NCI-H1417 (cell line): ENCODE measurements around the gene CD180.

ENCODE experiments used
- DNase-seq, 3 experiments: peaks; one replicate each; lab custom pipeline; 2025; lab: John Stamatoyannopoulos, UW

Gene CD180

DNA sequence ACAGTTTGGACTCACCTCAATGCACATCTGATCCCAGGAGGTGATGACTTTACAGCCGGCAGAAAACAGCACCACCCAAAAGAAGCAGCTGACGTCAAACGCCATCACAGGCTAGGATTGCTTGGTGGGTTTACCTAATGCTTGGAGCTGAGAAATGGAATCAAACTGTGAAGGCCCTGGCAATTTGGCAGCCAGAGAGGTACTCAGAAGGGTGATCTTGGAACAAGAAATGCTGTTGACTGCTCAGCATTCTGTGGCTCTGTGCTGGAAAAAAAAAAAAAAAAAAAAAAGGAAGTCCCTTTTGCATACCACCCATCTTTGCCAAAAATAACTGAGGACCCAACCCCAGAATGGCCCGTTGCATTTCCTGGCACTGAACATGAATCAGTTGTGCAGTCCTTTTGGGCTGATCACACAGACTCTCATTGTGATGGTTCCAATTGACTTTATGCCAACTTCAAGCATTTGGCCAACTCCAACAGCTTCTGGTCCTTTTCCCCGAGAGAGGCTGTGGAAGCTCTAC lies at the start of gene CD180:
CD180 (minus strand) TSS at position 263 of the 523 bp plus-strand sequence; CDS start at position 105, 158 bp downstream.
- no peak for DNase-seq

DNA sequence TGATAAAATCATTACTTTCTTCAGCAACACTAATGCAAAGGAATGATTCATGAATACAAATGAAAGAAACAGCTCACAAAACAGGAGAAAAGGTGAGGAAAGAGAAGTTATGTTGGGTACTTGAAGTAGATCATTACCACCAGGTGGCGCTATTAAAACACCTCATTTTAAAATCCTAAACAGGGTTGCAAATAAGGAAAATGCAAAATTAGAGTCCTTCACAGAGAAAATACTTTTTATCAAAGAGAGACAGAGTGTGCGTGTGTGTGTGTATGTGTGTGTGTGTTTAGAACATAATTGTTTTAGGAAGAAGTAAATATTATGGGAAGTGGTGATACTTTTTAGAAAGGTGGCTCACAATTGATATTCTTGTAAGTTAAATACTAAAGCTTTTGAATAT lies 49.5 kb upstream of the CD180 start:
- peak; percentile 24 to 88 (median 75) for DNase-seq

DNA sequence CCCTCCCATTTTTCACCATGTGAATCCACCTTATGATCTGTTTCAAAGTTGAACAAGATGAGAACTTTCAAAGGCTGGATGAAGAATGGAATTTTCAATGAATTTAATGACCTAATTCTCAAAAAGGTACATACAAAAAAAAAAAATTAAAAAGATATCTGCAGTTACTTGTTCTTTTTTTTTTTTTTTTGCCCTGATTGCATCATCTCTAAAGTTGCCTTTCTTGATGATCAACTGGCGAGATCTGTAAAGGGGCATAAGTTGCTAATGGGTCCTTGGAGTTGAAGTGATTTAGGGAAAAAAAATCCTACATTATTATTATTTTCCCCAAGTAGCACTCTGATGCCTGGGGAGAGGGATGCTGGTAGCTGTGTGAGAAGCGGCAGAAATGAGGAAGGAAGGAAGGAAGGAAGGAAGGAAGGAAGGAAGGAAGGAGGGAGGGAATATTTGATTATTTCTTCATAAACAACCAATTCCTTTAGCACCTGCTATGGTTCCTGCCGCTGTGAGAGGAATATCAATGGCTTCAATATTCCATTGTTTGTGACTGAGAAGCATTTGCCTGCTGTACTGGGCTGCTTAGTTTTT lies 48.8 kb upstream of the CD180 start:
- no peak for DNase-seq

DNA sequence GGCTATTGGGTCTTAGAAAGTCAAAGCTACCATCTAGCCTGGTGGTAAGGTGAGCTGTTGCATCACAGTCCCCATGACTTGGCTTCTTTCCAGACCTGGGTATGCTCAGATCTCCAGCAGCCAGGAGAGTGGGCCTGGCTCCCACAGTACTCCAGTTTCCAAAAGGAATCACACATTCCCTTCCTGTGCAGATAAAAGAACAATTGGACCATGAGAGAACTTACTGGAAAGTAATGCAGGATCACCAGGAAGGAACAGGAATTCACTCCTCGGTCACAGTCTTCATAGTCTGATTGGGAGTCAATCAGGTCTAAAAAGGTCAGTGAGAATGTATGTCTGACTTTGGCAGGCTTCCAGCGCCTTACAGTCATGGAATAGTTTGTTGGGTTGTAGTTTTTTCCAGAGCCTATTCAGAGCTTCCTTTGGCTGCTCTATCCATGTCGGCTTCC lies 47.8 kb upstream of the CD180 start:
- DNase-seq: peak in 2 of 3 experiments; percentile 3 to 51

DNA sequence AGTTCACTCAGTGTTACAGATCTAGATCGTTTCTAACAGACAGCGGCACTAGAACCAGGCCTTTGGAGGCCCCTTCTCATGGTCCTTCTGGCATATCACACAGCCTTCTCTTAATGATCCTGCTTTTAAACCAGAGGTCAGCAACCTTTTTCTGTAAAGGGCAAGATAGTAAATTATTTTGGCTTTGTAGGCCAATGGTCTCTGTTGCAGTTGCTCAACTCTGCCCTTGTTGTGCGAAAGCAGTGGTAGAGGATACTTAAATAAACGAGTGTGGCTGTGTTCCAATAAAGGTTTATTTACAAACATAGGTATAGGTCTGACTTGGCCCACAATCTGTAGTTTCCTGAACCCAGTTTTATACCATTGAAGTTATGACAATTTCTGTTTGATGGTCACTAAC lies 47.3 kb upstream of the CD180 start:
- no peak for DNase-seq

DNA sequence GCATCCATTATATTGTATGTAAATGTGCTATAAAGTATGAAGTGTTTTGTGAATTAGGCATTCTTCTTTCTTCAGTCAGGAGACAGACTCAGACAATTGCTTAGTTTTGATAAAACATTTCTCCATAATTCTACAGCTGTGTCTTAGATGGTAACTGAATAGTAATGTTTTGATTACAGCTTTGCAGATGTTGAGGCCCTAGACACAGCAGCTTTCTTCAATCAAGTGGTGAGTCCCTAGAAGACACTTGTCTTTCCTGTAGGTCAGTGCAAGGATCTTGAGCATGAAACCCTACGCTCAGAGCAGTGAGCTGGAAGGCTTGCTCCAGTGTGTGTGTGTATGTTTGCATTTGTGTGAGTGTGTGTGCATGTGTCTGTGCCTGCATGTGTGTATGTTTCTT lies 46.8 kb upstream of the CD180 start:
- DNase-seq: no peak

DNA sequence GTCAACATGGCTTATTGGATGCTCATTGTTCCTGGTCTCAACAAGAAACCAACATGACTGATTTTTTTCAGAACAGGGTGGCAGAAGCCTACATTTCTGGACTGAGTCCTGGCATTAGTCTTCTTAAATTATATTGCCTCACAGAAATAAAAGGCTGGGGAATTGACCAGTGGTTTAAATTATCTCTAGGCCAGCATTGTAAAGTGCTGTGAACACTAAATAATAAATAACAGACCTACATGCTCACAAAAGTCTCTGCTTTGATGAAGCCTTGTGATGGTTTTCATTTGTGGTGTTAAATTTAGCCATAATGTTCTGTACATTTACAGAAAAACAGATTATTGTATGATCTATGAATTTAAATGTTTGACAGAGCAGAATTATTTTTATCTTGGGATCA lies 44.7 kb upstream of the CD180 start:
- DNase-seq: no peak

DNA sequence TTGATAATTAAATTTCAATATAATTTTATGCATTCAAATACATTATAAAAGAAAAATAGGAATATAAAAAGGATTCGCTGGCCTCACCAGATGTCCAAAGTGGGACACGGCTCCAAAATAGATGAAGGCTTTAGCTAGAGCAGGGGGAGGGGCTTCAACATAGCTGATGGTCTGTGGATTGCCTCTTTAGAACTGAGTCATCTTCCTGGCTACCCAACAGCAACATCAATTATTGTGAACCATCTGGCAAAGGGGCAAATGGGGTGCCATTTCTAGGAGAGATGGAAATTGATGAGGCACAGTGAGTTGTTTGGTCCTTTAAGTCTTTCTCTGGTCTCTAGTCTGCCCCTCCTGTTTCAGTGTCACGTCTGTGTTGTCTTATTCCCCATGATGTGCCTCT lies 44.2 kb upstream of the CD180 start:
- DNase-seq: no peak

DNA sequence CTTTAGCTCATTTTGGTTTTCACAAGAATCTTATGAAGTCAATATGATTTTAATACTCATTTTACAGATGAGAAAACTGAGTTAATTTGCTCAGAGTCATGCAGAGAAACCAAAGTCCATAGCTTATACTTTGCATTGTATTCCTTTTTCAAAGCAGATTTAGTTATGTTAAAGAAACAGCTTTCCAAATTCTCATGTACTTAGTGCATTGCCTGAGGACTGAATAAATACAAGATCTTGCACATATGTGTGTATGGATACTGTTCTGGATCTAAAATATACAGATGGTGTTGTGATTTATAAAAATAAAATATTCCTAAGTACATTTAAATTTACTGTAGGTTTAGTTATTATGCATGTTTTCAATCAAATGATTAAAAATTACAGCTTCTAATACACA lies 43.5 kb upstream of the CD180 start:
- no peak for DNase-seq

DNA sequence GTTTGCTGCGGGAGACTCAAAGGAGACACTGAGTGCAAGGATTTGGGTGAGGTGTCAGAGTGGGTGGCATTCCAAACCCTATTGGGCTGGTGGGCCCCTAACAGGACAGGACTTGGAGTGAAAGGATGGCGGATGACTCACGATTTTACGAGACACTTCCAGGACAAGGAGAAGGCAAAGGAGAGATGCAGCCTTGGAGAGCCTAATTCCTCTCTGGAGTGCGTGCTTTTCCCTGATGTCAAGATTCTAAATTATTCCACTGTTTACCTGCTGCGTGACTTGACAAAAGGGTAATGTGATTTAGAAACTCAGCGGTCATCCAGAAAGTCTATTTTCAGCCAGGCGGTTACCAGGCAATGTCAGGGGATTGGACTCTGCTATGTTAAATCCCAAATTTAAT lies 41.6 kb upstream of the CD180 start:
- DNase-seq: peak in 1 of 3 experiments; percentile 1

DNA sequence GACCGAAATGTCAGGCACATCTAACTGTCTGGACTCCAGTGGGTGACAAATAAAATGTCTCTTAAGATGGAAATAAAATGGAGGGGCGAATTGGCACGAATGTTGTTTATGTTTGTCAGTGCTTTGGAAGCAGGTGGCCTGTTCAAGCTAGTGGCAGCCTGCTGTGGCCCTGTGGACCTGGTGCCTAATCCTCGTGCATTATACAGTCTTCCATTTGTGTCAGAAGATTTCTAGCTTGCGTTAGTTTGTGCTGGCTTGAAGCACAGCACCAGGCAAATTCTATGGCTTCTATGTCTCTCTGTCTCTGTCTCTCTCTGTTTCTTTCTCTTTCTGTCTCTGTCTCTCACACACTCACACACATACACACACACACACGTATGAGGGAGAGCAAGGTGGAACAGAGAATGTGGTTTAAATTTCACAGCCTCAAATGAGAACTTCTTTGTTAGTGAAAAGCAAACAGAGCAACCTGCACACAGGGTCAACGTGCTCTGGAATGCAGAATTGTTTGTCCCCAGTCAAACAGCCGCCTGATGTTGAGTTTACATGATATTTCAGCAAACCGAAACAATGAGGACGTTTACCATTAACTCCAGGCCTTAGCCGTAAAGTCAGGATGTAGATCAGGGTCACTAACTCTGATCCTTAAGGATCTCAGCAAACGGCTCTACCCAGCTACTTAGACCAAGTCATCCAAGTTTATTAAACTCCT lies 39.0 kb upstream of the CD180 start:
- no peak for DNase-seq

DNA sequence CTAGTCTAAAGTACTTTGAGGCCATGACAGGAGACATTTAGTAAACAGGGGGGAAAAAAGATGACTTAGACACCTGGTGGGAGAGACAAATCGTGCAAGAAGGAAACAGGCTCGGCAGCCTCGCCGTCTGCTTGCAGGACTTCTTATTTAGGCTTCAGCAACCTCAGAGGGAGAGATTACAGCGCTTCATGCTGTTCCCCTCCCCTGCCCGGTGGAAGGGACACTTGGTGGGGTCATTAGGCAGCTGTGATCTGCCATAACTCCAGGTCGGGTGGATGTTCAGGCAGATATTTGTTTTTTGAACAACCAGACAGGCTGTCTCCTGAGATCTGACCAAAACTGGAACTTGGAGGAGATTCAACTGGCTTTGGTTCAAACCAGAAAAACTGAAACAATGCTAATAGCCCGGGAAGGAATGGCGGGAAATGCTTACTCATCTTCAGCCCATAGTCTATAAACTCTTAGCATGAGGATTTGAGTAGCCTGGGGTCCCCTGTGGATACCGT lies 38.1 kb upstream of the CD180 start:
- DNase-seq: no peak

DNA sequence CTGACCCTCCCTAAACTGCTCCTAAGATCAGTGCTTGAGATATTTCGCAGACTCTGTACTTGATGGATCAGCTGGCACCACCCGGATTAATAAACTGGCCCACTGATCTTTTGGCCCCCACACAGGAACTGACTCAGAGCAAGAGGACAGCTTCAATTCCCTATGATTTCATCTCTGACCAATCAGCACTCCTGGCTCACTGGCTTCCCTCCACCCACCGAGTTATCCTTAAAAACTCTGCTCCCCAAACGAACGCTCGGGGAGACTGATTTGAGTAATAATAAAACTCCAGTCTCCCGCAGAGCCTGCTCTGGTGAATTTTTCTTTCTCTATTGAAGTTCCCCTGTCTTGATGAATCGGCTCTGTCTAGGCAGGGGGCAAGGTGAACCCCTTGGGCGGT lies 36.5 kb upstream of the CD180 start:
- no peak for DNase-seq

DNA sequence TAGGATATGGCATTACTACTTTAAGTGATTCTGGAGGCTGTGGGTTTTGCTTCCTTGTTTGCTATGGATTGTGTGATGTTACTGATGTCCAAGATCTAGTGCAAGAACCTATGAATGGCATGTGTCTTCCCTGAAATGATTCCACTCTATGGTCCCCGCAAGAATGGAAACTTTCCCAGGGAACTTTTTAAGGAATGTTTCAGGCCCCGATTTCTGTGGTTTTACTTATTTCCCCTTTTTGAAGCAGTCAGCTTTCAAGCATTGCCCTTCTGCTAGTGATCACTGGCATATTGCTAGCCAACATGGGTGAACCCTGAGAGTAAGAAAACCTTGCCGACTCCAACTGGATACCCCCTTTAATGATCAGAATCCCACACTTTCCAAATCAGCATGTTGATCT lies 26.6 kb upstream of the CD180 start:
- DNase-seq: no peak

DNA sequence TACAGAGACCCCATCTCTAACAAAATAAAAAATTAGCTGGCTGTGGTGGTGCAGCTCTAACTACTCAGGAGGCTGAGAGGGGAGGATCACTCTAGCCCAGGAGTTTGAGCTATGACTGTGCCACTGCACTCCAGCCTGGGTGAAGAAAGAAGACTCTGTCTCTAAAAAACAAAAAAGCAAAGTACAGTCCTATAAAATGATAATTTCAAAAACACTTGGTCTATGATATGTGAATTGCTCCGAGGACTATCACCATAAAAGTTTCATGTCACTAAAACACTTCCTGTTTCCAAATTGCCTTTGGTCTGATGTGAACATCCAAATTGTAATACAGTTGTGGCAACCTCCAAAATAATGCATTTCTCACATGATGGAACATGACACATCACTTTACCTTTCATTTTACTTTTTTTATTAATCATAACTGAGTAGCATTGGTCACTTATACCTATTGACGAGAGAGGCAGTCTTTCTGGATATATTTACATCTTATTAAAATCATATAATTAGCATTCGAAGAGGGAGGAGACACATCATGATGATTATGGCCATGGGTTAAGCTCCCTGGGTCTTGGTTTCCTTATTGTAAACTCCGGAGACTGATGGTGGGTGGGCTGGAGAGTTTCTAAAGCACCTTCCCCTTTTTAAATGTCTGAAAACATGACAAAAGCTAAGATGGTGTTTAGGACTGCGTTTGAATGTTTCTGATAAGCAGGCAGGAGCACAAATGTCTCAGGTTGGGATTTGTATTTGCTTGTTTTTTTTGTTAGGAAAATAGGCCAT lies 25.8 kb upstream of the CD180 start:
- no peak for DNase-seq

DNA sequence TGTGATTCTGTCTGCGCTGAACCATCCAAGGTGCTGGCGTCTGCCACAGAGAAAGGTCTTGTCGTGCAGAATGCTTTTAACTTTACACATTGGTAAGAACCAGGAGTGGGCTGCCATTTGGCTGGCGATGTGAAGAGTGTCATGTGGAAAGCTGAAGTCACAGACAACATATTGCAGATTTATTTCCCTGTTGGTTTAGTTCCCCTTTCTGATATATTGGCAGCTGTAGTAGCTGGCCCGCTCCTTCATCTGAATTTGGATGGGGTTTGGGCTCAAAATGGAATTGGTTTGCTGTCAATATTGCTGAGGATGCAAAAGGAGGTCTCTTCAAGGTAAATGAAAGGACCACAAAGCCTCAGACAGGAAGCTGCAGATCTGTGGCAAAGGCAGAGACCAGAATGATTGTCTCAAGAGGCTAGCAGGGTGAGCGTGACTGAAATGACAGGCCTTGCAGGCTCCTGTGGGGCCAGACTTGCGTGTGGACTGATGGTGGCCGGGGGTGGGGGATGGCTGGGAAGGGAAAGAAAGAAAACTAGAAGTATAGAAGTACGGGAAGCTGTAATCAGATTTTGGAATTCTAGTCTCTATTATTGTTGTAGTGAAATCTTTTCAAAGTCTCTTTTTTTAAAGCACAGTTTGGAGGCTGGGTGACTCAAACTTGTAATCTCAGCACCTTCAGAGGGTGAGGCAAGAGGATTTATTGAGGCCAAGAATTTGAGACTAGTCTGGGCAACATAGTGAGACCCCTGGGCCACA lies 25.1 kb upstream of the CD180 start:
- DNase-seq: no peak

DNA sequence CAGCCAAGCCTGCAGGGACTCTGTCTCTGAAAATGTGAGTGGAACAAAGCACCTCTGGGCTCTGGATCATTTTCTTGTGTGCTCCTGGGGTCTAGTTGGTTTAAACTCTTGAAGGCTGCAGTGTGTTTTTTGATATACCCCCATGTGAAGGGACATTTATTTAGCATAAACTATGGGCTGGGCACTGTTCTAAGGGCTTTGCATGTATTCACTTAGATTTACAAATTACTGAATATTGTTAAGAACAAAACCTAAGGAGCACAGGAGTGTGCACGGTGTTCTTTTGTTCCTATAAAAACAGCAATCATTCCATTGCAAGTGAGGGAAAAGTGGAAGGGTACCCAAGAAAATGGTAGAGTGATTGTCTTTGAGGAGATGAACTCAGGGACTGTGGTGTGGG lies 20.0 kb upstream of the CD180 start:
- DNase-seq: no peak

DNA sequence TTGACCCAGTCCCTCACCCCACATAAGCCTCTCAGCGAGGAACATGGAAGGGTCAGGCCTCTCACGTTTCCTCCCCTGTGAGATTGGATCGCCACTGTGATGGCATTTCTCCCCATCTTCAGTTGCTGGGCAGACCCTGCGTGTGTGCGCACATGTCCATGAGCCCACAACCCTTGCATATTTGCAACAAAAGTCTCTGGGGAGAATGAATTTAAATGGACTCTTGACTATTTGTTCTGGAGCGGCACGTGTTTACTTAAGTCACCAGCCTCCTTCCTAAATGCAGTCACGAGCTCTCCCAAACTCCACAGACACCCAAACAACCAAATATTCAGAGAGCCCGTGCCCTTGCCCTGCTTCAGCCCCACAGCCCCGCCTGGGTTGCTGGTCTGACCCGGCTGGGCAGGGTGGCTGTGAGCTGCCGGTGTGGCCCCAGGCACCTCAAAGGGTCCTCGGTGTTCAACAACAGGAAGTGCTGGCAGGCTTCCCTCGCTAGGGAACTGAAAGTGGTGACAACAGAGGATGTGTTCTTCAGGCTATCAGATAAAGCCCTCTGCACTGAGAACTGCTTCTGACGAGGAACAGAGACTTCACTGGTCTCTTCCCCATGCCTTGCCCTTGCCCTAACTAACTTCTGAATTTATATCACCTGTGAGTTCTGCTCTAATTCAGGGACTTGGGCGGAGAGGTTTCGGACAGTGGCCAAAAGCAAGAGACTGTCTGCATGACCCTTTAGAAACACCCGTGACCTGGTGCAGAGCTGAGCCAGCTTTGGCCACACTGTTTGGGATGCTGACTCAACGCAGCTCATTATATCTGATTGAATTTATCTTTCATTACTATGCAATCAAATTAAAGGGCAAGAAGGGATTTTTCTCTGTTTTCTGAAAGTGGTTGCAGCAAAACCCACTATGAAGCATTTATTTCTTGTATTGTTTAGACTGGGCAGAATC lies 19.2 kb upstream of the CD180 start:
- peak in 1 of 3 experiments; percentile 12 for DNase-seq

DNA sequence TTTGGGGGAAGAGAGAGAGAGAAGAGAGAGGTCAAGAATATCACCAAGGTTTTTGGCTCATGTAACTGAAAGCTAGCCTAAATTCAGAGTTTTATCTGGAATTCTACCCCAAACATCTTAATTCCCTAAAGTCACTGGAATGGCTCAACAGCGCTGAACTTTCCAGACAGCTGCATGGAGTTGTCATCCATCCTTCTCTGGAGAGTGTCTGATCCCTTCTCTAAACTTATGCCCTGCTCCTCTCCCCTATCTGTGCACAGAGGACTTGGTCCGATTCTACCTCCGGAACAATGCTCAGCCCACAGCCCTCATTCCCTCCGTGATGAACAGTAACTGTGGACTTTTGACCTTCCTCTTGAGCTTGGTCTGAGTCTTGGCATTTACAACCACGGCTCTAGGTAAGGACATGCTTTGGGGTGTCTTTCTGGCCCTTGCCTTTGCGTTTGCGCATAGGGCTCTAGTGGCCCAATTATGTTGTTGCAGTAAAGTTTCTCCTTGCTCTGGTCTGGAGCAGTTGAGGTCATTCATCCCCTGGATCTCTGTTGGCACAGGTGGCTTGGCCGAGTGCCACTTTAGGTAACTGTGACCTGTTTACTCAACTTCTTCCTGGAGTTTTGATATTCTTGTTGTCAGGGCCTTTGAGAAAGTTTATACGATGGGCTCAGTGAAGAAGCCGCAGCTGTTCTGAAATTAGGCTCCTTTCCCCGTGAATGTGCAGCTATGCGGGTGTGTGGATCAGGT lies 18.3 kb upstream of the CD180 start:
- DNase-seq: no peak

DNA sequence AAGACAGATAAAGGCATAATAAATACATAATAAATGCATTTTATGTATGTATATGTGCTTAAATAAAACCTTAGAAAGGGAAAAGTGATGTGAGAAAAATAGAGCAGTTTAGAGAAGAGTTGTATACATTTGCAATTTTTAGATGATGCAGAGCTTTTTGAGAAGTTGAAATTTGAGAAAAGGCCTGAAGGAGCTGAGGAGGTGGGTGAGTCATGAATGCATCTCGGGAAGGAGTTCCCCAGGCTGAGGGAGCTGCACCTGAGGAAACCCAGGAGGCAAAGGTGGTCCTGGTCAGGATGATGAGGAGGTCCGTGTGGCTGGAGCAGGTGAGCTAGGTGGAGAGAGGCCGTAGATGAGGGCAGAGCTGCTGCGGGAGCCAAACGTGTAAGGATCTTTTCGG lies 17.4 kb upstream of the CD180 start:
- DNase-seq: no peak
